GM23338 (cell line): Measurements from ENCODE around the gene PTPN5. TPM values are rescaled to one million over a fixed set of nuclear protein-coding genes. Genes with fewer than 3 reads are reported as not detected.

ENCODE experiments used
- ATAC-seq: fragments of 200-7000 bp; cut with Tn5 transposase; 3 replicates; pipeline ENCODE4 v1.9.1; 2020
- DNase-seq: peaks from one replicate; pipeline ENCODE4 v3.0.0-alpha.2; 2015; ENCODE audit warnings: low spot score
- H2AFZ ChIP-seq: fragments of 200-600 bp; sonication (generic); 2 replicates; pipeline ENCODE4 v1.8.0; 2016; ENCODE audit warnings: antibody characterized with exemption, mild to moderate bottlenecking, moderate library complexity
- H3F3A ChIP-seq: fragments of 200-600 bp; sonication (generic); replicated peaks from 2 replicates; pipeline ENCODE4 v1.8.0; 2017; ENCODE audit warnings: antibody characterized with exemption, mixed run types, low read depth
- H3K27ac ChIP-seq: fragments of 200-600 bp; sonication (generic); 2 replicates; pipeline ENCODE4 v1.6.1; 2016; ENCODE audit warnings: low read depth
- H3K27me3 ChIP-seq: fragments of 200-600 bp; sonication (generic); 2 replicates; pipeline ENCODE4 v1.8.0; 2016; ENCODE audit warnings: mild to moderate bottlenecking, mixed run types, moderate library complexity; ENCODE audit not compliant: insufficient read depth
- H3K36me3 ChIP-seq: fragments of 200-600 bp; sonication (generic); 2 replicates; pipeline ENCODE4 v1.8.0; 2016; ENCODE audit warnings: mild to moderate bottlenecking; ENCODE audit not compliant: insufficient read depth
- H3K4me1 ChIP-seq: fragments of 200-600 bp; sonication (generic); 2 replicates; pipeline ENCODE4 v1.8.0; 2016; ENCODE audit warnings: mild to moderate bottlenecking, moderate library complexity; ENCODE audit not compliant: insufficient read depth
- H3K4me2 ChIP-seq: fragments of 200-600 bp; sonication (generic); 2 replicates; pipeline ENCODE4 v1.7.1; 2017; ENCODE audit warnings: mixed run types
- H3K4me3 ChIP-seq: fragments of 200-600 bp; sonication (generic); 2 replicates; pipeline ENCODE4 v1.6.1; 2016; ENCODE audit warnings: mixed run types
- H3K79me2 ChIP-seq: fragments of 200-600 bp; sonication (generic); replicated peaks from 2 replicates; pipeline ENCODE4 v1.8.0; 2017; ENCODE audit warnings: mild to moderate bottlenecking; ENCODE audit not compliant: insufficient read depth
- H3K9me2 ChIP-seq: fragments of 200-600 bp; sonication (generic); 2 replicates; pipeline ENCODE4 v1.8.0; 2017; ENCODE audit not compliant: insufficient read depth
- H4K20me1 ChIP-seq: fragments of 200-600 bp; sonication (generic); replicated peaks from 2 replicates; pipeline ENCODE4 v1.8.0; 2017; ENCODE audit warnings: mild to moderate bottlenecking; ENCODE audit not compliant: insufficient read depth
- H3K27ac Mint-ChIP-seq: 2 replicates; pipeline ENCODE4 v1.8.0; 2020; ENCODE audit warnings: inconsistent platforms, mild to moderate bottlenecking, moderate library complexity, mixed read lengths
- H3K27me3 Mint-ChIP-seq: 3 replicates; pipeline ENCODE4 v1.8.0; 2022; ENCODE audit warnings: low read depth, mild to moderate bottlenecking, moderate library complexity, mixed read lengths, inconsistent platforms; ENCODE audit not compliant: insufficient read depth, poor library complexity
- H3K36me3 Mint-ChIP-seq: 3 replicates; pipeline ENCODE4 v1.8.0; 2021; ENCODE audit warnings: low read depth, mild to moderate bottlenecking, inconsistent platforms, moderate library complexity, mixed read lengths
- H3K4me1 Mint-ChIP-seq: 3 replicates; pipeline ENCODE4 v1.8.0; 2020; ENCODE audit warnings: mild to moderate bottlenecking, inconsistent platforms, mixed read lengths
- H3K4me3 Mint-ChIP-seq: 3 replicates; pipeline ENCODE4 v1.8.0; 2021; ENCODE audit warnings: moderate library complexity, mild to moderate bottlenecking, inconsistent platforms, mixed read lengths
- H3K9me3 Mint-ChIP-seq: 3 replicates; pipeline ENCODE4 v1.8.0; 2020; ENCODE audit warnings: moderate library complexity, mild to moderate bottlenecking, inconsistent platforms, mixed read lengths
- CTCF ChIP-seq, 2 experiments: fragments of 200-600 bp in 1 of 2; sonication (generic) in 1 of 2; conservative IDR thresholded peaks; 2 replicates each; pipeline versions ENCODE4 v1.5.1 to v1.6.1; 2016 to 2017; ENCODE audit warnings: antibody characterized with exemption in 2 of 2, low read depth in 2 of 2, mild to moderate bottlenecking in 2 of 2, moderate library complexity in 1 of 2
- ETS1 ChIP-seq: IDR thresholded peaks from 2 replicates; pipeline ENCODE4 v1.6.1; 2016; ENCODE audit warnings: antibody characterized with exemption
- NANOG ChIP-seq: IDR thresholded peaks from 2 replicates; pipeline ENCODE4 v1.6.1; 2016; ENCODE audit warnings: antibody characterized with exemption, borderline replicate concordance
- STAT1 ChIP-seq: IDR thresholded peaks from one replicate; pipeline ENCODE4 v1.6.1; 2016; ENCODE audit warnings: antibody characterized with exemption; ENCODE audit not compliant: unreplicated experiment
- polyA plus RNA-seq: library from polyadenylated mRNA; unstranded; fragments of >200 nt; fragmentation: Nextera tagmentation; extraction: Ambion mirVana; gene quantifications from 2 replicates; pipeline ENCODE4 v1.2.1, GENCODE V29; 2016
- total RNA-seq: library from RNA; depleted of rRNA; stranded (reverse); fragments of >200 nt; shearing (Covaris generic); gene quantifications from 2 replicates; pipeline ENCODE4 v1.2.3, GENCODE V29; 2014
- TF ChIP-seq, protein P1 (sequence below): fragments of 250-450 bp; sonication (Bioruptor Pico); IDR thresholded peaks from 2 replicates; pipeline ENCODE4 v1.5.0; 2020; ENCODE audit warnings: mild to moderate bottlenecking, moderate library complexity

PTPN5 gene
- total and polyA plus RNA-seq, 2 experiments from 2014 or later = 3.7 to 5.7 TPM

- peaks cover 22% of the 10 kb centered on the region for H3K4me1 Mint-ChIP-seq
- Histone ChIP-seq H3K9me2 (no peaks in the 10 kb centered on the region), H4K20me1 (no peaks in the 10 kb centered on the region; the same call in 1 of the 2 replicates), H3K79me2 (no peaks in the 10 kb centered on the region), H2AFZ (no peak within 1 kb of the TSS), H3K4me3 (no peak within 1 kb of the TSS), H3K27me3 (no peaks in the 10 kb centered on the region), H3K4me1 (peaks cover 11% of the 10 kb centered on the region), H3K4me2 (peak within 1 kb of the TSS; percentile 71), H3K27ac (no peak within 1 kb of the TSS), H3K36me3 (no peaks in the 10 kb centered on the region), H3F3A (no peaks in the 10 kb centered on the region)
- H3K9me3 Mint-ChIP-seq = no peaks in the 10 kb centered on the region; the same call in 2 of the 3 replicates
- no peak within 1 kb of the TSS for H3K27ac Mint-ChIP-seq
- TF ChIP-seq ETS1 = no peak
- TF ChIP-seq NANOG = no peak
- 0 out of 4 replicates have a peak, but pooled peaks of 1 of the 2 experiments have one; percentile 9 for TF ChIP-seq CTCF (conservative IDR thresholded peaks at IDR 0.05; ENCODE audit: low read depth in 2 of 2)
- TF ChIP-seq, protein P1, sequence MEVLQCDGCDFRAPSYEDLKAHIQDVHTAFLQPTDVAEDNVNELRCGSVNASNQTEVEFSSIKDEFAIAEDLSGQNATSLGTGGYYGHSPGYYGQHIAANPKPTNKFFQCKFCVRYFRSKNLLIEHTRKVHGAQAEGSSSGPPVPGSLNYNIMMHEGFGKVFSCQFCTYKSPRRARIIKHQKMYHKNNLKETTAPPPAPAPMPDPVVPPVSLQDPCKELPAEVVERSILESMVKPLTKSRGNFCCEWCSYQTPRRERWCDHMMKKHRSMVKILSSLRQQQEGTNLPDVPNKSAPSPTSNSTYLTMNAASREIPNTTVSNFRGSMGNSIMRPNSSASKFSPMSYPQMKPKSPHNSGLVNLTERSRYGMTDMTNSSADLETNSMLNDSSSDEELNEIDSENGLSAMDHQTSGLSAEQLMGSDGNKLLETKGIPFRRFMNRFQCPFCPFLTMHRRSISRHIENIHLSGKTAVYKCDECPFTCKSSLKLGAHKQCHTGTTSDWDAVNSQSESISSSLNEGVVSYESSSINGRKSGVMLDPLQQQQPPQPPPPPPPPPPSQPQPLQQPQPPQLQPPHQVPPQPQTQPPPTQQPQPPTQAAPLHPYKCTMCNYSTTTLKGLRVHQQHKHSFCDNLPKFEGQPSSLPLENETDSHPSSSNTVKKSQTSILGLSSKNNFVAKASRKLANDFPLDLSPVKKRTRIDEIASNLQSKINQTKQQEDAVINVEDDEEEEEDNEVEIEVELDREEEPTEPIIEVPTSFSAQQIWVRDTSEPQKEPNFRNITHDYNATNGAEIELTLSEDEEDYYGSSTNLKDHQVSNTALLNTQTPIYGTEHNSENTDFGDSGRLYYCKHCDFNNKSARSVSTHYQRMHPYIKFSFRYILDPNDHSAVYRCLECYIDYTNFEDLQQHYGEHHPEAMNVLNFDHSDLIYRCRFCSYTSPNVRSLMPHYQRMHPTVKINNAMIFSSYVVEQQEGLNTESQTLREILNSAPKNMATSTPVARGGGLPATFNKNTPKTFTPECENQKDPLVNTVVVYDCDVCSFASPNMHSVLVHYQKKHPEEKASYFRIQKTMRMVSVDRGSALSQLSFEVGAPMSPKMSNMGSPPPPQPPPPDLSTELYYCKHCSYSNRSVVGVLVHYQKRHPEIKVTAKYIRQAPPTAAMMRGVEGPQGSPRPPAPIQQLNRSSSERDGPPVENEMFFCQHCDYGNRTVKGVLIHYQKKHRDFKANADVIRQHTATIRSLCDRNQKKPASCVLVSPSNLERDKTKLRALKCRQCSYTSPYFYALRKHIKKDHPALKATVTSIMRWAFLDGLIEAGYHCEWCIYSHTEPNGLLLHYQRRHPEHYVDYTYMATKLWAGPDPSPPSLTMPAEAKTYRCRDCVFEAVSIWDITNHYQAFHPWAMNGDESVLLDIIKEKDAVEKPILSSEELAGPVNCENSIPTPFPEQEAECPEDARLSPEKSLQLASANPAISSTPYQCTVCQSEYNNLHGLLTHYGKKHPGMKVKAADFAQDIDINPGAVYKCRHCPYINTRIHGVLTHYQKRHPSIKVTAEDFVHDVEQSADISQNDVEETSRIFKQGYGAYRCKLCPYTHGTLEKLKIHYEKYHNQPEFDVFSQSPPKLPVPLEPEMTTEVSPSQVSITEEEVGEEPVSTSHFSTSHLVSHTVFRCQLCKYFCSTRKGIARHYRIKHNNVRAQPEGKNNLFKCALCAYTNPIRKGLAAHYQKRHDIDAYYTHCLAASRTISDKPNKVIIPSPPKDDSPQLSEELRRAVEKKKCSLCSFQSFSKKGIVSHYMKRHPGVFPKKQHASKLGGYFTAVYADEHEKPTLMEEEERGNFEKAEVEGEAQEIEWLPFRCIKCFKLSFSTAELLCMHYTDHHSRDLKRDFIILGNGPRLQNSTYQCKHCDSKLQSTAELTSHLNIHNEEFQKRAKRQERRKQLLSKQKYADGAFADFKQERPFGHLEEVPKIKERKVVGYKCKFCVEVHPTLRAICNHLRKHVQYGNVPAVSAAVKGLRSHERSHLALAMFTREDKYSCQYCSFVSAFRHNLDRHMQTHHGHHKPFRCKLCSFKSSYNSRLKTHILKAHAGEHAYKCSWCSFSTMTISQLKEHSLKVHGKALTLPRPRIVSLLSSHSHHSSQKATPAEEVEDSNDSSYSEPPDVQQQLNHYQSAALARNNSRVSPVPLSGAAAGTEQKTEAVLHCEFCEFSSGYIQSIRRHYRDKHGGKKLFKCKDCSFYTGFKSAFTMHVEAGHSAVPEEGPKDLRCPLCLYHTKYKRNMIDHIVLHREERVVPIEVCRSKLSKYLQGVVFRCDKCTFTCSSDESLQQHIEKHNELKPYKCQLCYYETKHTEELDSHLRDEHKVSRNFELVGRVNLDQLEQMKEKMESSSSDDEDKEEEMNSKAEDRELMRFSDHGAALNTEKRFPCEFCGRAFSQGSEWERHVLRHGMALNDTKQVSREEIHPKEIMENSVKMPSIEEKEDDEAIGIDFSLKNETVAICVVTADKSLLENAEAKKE = no peak
- no peak for TF ChIP-seq STAT1
- H3K27me3 Mint-ChIP-seq = peaks cover 13% of the 10 kb centered on the region
- peak; percentile 1; the same call in 1 of the 3 replicates for ATAC-seq
- no peaks in the 10 kb centered on the region; the same call in 2 of the 3 replicates for H3K36me3 Mint-ChIP-seq
- DNase-seq = peak; percentile 76
- H3K4me3 Mint-ChIP-seq = no peak within 1 kb of the TSS
Observed at GRCh38 chr11:18726040-18726439, 65.6 kb downstream of the PTPN5 start, which contains the start of gene IGSF22. Gene IGSF22, minus strand, starts transcription at chr11:18726188. Its CDS starts 1,952 bp downstream, at chr11:18724236.
